HG03571 (cell line): ENCODE measurements around the gene IRGQ.
"Not testable (repeated sequence)": the region's sequence is repeated elsewhere in the genome, so short reads cannot be mapped to it uniquely, and the experiment has no call there.

Source experiments
- ATAC-seq: cut with Tn5 transposase; IDR thresholded peaks from one replicate; pipeline ENCODE4 v1.9.1; 2021; ENCODE audit not compliant: unreplicated experiment

Gene IRGQ

GRCh38 chr19:43598445-43599240, 2.7 kb upstream of the IRGQ start:
- ATAC-seq, result no peak

DNA sequence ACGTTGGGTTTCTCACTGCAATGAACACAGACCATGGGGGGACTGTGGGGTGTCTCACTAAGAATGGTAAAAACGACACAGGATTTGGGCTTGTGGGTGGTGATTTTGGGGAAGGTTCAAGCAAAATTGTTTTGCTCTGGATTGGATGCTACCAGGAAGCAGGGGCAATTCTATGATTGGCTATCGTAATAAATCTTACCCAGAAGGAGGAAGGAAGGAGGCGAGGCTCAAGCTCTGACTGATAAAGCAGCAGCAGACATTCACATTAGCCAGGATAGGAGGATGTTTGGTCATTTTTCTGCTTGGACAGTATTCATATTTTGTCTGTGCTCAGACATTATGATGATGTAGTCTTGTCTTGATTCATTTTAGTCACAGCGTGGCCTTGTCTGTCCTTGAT, 1.9 kb upstream of the IRGQ start:
- ATAC-seq, result no peak

DNA sequence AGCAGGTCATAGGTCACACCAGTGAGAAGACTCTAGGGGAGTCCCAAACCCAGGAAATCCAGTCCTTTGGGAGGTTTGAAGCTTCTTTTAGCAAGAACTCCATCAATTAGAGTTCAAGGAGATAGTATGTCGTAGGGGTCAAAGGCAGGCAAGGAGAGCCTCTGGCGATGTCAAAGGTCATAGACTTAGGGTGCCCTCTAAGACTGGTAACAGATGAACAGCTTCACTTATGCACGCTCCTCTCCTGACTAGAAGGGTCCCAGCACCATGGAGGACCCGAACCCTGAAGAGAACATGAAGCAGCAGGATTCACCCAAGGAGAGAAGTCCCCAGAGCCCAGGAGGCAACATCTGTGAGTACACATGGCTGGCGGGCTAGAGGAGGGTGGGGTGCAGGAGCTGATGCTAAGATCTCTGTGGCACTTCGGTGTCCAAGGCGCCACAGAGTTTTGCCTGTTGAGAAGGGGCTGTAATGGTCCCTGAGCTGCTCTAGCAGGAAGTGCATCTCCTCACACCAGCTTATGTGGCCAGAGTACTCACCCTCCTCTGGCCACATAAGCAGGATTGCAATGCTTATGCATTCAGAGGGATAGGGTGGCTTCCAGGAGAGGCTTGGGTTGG, 1.0 kb upstream of the IRGQ start:
- no peak for ATAC-seq

GRCh38 chr19:43595605-43595998, 332 bp downstream of the IRGQ start:
- peak; percentile 3 for ATAC-seq

DNA sequence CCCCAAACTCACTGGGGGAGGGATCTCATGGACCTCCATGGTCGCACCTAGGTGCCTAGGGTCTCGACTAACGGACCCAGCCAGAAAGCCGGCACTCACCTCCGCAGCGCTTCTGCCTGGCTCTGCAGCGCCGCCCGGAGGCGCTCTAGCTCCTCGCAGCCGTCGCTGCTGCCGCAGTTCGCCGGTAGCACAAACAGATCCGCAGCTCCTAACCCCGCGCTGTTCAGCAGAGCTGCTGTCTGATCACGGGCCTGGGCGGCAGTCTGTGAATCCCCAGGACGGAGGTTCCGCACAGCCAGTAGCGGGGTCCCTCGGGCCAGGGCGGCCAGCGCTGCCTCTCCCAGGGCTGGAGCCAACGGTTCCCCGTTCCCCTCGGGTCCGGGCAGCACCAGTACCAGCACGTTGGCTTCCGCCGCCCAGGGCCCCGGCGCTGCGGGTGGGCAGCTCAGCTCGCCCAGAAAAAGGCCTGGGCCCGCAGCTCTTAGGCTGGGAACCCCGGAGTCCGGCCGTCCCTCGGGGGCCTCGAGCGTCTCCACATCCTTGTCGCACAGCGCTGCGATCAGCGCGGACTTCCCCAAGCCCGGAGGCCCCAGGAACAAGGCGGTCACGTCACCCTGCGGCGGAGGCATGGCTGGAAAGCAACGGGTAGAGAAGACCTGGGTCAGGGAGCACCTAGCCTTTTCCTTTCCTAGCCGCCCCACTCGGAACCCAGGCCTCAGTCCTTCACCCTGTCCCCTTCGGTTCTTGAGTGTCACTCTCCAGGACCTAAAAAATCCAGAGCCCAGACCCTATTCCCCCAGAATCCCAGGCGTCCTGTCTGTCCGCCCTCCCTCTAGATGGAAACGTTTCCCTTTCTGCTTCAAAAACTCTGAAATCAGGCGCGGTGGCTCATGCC, 977 bp downstream of the IRGQ start:
- no peak for ATAC-seq

DNA sequence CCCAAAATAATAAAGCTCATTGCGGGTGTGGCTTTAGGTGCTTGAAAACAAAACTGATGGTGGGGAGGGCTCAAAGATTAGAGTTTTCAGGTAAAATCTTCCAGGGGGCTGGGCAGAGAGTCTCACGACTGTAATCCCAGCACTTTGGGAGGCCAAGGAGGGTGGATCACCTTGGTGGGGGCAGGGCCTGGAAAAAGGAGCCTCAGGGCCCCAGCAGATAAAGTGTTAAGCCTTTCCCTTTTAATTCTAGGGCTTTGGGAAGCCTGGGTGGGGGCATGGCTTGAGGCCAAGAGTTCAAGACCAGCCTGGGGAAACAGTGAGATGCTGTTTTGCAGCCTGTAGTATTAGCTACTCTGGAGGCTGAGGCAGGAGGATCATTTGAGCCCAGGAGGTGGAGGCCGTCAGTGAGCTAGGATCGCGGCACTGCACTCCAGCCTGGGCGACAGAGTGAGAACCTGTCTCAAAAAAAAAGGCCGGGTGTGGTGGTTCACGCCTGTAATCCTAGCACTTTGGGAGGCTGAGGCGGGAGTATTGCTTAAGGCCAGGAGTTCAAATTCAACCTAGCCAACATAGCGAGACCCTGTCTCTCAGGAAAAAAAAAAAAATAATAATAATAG, 1.7 kb downstream of the IRGQ start:
- ATAC-seq, result no peak

DNA sequence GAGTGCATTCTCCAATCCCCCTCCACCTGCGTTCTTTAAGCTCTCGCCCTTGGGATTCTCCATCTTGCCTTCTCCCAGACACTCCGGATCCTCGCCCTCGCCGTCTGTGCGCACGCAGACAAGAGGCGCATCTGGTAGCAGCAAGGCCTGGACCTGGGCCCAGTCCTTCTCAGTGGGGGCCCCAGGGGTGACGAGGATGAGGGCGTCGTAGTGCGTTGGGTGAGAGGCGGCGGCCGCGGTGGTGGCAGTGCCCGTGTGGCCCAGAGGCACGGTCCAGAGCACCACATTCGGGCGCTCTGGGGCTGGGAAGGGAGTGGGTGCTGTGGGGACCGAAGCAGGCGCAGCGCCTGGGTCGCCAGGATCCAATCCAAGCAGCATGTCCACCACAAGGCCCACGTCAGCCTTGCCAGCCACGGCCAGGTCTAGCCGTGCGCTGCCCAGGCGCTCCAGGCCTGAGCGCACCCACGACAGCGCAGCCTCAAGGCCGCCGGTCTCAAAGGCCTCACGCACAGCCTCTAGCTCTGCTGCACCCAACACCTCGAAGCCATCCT, 3.1 kb downstream of the IRGQ start:
- ATAC-seq, result no peak

GRCh38 chr19:43591904-43592772, 3.8 kb downstream of the IRGQ start:
- no peak for ATAC-seq

GRCh38 chr19:43589678-43590077, 6.3 kb downstream of the IRGQ start:
- no peak for ATAC-seq

DNA sequence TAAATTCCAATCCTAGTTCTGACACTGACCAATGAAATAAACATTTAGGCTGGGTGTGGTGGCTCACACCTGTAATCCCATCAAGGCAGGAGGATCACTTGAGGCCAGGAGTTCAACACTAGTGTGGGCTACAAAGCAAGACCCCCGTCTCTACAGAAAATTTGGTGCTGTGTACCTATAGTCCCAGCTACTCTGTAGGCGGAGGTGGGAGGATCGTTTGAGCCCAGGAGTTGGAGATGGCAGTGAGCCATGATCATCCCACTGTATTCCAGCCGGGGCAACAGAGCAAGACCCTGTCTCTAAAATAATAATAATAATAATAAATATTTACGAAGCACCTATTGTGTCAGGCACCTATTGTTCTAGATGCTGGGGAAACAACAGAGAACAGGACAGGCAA, 6.7 kb downstream of the IRGQ start:
- no peak for ATAC-seq

- not testable (repeated sequence) for ATAC-seq
Measured at GRCh38 chr19:43587029-43587428, 8.9 kb downstream of the IRGQ start.

GRCh38 chr19:43586346-43586745, 9.6 kb downstream of the IRGQ start:
- ATAC-seq, result no peak

- peak; percentile 32 for ATAC-seq
Measured at GRCh38 chr19:43584484-43584883, 11.4 kb downstream of the IRGQ start.

- ATAC-seq, result no peak
Measured at GRCh38 chr19:43582495-43582894, 13.4 kb downstream of the IRGQ start.

DNA sequence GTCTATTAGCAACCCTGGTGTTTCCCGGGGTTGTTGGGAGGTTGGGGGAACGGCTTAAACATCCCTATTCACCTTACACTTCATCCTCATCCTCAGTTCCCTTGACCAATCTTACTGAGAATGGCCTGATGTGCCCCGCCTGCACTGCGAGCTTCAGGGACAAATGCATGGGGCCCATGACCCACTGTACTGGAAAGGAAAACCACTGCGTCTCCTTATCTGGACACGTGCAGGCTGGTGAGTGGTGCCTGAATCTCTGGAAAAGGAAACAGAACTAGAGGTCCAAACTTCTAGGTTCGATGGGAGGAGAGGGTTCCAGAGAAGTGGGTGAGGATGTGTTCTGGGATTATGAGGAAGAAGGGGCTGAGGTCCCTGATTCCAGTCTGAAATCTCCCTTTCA, 14.5 kb downstream of the IRGQ start:
- no peak for ATAC-seq

GRCh38 chr19:43578787-43579186, 17.1 kb downstream of the IRGQ start:
- ATAC-seq, result no peak

- no peak for ATAC-seq
Measured at GRCh38 chr19:43575955-43576878, 19.7 kb downstream of the IRGQ start.

GRCh38 chr19:43575156-43575950, 20.6 kb downstream of the IRGQ start, which contains the start of the genes PINLYP and XRCC1:
TSS of gene PINLYP (plus strand) at chr19:43575801. CDS start at chr19:43577192, 1,391 bp downstream.
TSS of gene XRCC1 (minus strand) at chr19:43575527. CDS start at chr19:43575458, 69 bp downstream.
- peak; percentile 90 for ATAC-seq
